ENCODE measurements around the gene GABPA.

GABPA gene

DNA sequence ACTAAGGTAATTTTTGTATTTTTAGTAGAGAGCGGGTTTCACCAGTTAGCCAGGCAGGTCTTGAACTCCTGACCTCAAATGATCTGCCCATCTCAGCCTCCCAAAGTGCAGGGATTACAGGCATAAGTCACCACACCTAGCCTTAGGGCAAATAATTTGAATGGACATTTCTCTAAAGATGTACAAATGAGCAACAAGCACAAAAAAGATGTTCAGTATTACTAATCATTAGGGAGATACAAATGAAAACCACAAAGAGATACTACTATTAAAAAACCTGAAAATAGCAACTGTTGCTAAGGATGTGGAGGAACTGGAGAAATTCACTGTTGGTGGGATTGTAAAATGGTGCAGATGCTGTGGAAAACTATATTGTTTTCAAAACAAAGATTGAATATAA, 79.1 kb downstream of the GABPA start:
- no peak overlapping the region for H3K4me3 Mint-ChIP-seq
- no peak overlapping the region for H3K27ac Mint-ChIP-seq
- no peaks in the 10 kb centered on the region for H3K36me3 Mint-ChIP-seq (ENCODE audit: low read depth)
- no peaks in the 10 kb centered on the region for H3K27me3 Mint-ChIP-seq
- peaks cover 9% of the 10 kb centered on the region for H3K4me1 Mint-ChIP-seq (ENCODE audit: low read depth)
- H3K9me3 Mint-ChIP-seq = no peaks in the 10 kb centered on the region
- no peak for DNase-seq

DNA sequence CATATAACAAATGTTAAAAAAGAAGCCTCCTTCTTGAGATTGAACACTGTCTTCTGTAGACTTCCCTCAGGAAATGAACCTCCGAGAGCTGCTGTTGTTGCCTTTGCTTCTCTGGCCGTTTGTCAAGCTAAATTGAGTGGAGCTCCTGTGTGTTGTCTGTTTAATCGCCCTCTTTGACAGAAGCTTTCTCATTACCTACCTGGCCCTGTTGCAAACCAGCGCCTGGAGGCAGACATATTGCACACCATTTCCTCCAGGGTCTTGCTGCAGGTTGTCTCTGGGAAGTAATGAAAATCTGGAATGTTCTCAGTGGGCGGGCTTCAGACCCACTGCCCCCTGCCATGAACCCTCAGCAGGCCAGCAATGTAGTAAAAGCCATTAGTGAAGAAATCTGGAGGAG, 83.3 kb downstream of the GABPA start:
- Mint-ChIP-seq H3K9me3 (no peaks in the 10 kb centered on the region), H3K4me3 (no peak overlapping the region), H3K27ac (no peak overlapping the region), H3K36me3 (ENCODE audit: low read depth) (no peaks in the 10 kb centered on the region), H3K4me1 (ENCODE audit: low read depth) (no peaks in the 10 kb centered on the region), H3K27me3 (no peaks in the 10 kb centered on the region)
- no peak for DNase-seq

DNA sequence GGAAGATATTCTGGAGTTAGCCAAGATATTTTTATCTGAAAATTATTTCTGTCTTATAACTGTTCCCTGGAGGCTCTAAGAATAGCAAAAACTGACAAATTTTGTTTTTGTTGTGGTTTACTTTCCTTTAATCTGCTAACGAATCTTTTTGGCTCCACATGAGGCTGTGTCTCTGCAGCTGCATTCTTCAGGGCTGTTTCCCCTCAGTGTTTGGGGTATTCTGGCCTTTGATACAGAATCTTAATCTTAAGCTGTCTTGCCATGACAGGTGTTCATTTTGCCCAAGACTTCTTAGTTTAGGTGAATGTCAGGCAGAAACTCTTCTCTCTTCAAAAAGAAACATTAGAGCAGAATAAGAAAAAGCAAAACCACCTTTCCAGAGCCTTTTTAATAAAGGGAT, 83.8 kb downstream of the GABPA start:
- H3K4me1 Mint-ChIP-seq (ENCODE audit: low read depth) = no peaks in the 10 kb centered on the region
- no peak for DNase-seq
- no peaks in the 10 kb centered on the region for H3K27me3 Mint-ChIP-seq
- H3K4me3 Mint-ChIP-seq = no peak overlapping the region
- H3K36me3 Mint-ChIP-seq (ENCODE audit: low read depth) = no peaks in the 10 kb centered on the region
- H3K9me3 Mint-ChIP-seq = no peaks in the 10 kb centered on the region
- no peak overlapping the region for H3K27ac Mint-ChIP-seq

Measured in activated T-cell treated with anti-CD3 and anti-CD28 coated beads, Interleukin-2, amount 50 U/mL, for 24 hours (primary cell).